GM18505 (cell line): Measurements from ENCODE around the gene SPIB.

Experiments
- ATAC-seq: cut with Tn5 transposase; IDR thresholded peaks from one replicate; pipeline ENCODE4 v1.9.1; 2021; ENCODE audit not compliant: unreplicated experiment
- POLR2A ChIP-seq: IDR thresholded peaks from 4 replicates; pipeline ENCODE4 v1.6.1; 2011; ENCODE audit warnings: borderline replicate concordance; ENCODE audit not compliant: insufficient read depth, insufficient read length; ENCODE audit errors: extremely low read depth

The SPIB gene

GRCh38 chr19:50480281-50481111, 61.8 kb downstream of the SPIB start:
- no peak for ATAC-seq
- TF ChIP-seq POLR2A, result no peak
